ENCODE data around the gene CHAF1B. TPM values are rescaled to one million over a fixed set of nuclear protein-coding genes. Genes with fewer than 3 reads are reported as not detected.

Gene CHAF1B
- total RNA-seq, 2 donors from 2014 or later: 1.4 to 2.7 TPM

DNA sequence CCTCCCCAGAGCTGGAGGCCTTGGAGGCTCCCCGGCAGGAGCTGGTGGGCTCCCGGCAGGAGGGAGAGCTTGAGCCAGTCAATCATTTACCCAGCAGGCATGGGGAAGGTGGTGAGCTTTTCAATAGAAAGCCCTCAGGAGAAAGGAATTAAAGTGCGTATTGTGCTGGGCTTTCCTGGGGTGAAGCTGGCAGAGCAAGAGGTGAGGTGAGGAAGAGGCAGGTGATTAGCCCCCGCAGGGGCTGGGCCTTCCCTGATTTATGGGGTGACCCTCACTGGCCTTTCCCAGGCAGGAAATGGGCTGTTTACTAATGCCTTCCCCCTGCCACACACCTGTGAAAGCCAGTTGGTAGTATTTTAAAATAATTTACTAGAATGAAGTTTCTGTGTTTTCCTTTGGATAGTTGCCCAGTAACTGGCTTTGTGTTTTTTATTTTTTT is 68.9 kb downstream of the CHAF1B start:
- DNase-seq (no peak), ATAC-seq (no peak)
- intact Hi-C loops (cut with DNase I, micrococcal nuclease): no loop called here

DNA sequence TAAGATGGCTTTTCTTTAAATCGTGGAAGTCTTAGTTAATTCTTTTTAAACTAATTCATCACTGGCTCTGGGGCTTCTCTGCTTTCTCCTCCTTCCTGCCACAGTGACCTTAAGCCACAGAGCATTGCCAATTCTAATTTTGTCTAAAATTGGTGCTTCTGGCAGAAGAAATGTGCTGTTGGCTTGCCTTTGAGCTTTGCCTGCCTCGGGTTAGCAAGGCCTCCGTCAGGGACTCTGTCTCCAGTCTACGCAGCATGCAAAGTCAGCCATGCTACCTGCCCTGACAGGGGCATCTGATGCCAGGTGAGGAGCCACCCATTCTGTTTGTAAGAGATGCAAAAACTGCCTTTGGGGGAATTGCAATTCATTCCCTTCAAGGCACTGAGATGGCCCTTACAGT is 69.5 kb downstream of the CHAF1B start:
- ATAC-seq (no peak), DNase-seq (no peak)
- intact Hi-C loops (cut with DNase I, micrococcal nuclease): no loop called here

DNA sequence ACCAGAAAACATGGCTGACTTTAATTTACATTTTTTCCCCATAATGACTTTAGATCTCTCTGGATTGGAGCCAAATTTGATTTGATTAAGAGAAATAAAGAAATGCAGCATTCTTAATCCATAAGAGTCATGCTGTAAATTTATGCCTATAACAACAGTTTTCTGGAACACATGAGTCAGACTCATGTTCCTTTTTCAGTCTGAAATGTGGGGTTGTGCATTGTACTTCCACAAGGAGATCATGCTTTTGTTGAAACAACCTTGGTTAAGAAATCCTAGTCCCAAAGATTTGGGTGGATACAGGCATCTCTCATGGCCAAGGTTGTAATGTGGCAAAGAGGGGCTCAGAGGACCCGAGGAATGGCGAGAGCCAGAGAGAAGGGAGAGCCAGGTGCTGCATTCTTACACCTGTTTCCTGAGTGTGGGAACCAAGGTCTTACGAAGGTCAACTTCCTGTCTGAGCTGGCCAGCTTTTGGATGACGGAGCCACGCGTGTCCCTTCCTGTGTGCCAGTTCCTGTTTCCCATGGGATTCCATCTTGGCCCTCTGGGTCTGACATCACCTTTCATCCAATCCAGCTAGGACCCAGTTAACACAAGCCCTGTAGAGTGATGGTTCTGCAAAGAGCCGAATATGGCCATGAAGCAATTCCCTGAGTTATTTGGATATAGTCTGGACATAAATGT is 71.7 kb downstream of the CHAF1B start:
- no peak for DNase-seq

DNA sequence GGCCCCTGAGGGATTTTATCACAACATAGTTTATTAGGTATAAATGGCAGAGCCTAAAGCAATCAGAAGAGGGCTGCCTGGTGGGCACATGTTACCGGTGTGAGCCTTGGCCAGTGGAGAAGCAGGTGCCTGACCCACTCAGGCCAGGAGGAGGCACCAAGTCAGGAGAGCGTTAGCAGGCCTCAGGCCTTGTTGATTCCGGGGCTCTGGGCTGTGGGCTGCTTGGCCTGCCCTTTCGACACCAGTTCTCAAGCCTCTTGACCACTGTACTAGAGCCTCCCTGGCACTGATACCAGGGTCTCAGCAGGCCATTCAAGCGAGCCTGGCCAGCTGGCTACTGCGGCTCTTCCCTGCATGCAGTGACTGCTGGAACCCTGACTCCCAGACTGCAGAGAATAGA is 73.9 kb downstream of the CHAF1B start:
- intact Hi-C loops (cut with DNase I, micrococcal nuclease): no loop called here
- DNase-seq (no peak), ATAC-seq (no peak)

More for the DNA sequence above, 71.7 kb downstream of the CHAF1B start:
- no peak for ATAC-seq
- intact Hi-C loops (cut with DNase I, micrococcal nuclease): no loop called here

DNA sequence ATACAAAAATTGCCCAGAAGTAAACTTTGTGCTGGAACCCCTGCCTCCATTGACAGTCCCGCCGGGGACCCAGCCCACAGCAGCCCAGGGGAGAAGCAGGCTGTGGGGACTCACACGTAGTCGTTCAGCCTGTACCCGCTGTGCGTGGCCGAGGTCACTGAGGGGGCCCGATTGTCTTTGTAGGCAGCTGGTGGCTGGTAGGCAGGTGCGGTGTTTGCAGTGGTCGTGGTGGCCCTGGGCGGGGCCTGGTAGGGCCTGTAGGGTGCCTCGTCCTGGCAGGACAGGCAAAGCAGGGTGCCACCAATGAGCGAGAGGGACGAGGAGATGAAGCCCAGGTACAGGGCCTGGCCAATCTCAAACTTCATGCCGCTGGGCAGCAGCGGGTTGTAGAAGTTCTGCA is 75.7 kb downstream of the CHAF1B start:
- DNase-seq (no peak), ATAC-seq (no peak)
- intact Hi-C loops (cut with DNase I, micrococcal nuclease): no loop called here

DNA sequence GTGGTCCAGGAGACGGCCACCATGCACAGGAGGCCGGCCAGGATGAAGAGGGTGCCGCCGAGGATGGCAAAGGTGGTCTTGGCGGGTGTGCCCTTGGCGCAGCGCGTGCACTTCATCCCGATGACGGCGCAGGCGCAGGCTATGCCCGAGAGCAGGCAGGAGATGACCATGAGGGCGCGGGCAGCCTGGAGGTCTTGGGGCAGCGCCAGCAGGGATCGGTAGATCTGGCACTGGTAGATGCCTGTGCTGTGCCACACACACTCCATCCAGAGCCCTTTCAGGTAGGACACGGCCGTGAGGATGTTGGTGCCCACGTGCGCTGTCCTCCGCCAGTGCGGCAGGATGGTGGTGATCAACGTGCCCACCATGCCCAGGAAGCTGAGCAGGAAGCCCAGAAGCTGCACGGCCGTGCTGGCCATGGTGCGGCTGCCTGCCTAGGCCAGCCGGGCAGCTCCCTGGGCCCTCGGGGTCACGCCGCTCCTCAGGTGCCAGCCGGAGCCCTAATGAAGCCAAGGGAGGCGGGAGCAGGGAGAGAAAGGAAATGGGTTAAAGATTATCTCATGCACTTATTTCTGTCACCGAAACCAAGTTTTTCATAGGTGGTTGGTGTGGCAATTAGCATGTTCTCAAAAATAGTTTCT is 76.2 kb downstream of the CHAF1B start:
- ATAC-seq (peak; percentile 64), DNase-seq (peak in 1 of 2 donors; percentile 14)

DNA sequence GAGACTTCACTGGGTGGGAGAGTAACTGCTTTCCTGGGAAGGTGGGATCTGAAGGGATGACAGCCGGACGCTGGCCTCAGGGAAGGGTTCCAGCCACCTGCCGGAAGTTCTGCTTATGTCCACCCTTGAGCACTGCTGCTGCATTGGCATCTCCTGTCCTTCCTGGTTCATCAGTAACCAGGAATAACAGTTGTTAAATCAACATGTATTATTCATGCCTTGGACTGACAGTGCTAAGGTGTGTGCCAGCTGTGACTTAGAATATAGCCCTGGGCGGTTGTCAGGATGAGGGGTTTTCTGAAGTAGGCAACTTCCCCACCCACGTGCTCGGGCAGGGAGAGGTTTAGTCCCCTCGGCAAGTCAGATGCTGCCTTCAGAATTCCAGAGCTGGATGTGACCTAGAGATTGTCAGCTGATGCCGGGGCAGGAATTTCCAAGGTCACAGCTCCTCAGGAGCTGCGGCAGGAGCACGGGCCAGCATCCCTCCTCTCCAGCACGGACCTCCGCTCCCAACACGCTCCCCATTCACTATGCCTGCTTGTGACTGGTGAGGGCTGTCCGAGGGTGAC is 76.8 kb downstream of the CHAF1B start:
- ATAC-seq: peak; percentile 96
- intact Hi-C loops (cut with DNase I, micrococcal nuclease): no loop called here
- peak; percentile 34 to 51 for DNase-seq

More for the DNA sequence above, 76.2 kb downstream of the CHAF1B start:
- intact Hi-C loops (cut with DNase I, micrococcal nuclease): no loop called here

DNA sequence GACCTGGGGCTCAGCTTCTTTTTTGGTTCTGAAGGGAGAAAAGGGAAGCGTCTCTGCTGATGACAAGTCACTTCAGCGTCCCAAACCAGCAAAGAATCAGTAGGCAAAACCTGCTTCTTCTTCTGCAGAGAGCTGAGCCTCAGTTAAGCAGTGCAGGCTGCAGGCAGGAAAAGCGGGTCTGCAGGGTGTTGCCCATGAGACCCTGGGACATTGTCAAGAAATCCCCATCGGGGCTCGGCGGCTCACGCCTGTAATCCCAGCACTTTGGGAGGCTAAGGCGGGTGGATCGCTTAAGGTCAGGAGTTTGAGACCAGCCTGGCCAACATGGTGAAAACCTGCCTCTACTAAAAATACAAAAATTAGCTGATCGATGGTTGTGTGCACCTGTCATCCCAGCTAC is 78.0 kb downstream of the CHAF1B start:
- intact Hi-C loops (cut with DNase I, micrococcal nuclease): no loop called here
- DNase-seq (no peak), ATAC-seq (no peak)

DNA sequence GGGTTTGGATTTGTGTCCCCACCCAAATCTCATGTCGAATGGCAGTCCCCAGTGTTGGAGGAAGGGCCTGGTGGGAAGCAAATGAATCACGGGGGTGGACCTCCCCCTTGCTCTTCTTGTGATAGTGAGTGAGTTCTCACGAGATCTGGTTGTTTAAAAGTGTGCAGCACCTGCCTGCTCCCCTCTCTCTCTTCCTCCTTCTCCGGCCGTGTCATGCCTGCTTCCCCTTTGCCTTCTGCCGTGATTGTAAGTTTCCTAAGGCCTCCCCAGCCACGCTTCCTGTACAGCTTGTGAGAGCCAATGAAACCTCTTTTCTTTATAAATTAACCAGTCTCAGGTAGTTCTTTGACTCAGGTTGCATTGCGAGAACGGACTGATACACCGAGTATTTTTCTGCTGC is 78.8 kb downstream of the CHAF1B start:
- no peak for ATAC-seq
- DNase-seq: no peak
- intact Hi-C loops (cut with DNase I, micrococcal nuclease): no loop called here

DNA sequence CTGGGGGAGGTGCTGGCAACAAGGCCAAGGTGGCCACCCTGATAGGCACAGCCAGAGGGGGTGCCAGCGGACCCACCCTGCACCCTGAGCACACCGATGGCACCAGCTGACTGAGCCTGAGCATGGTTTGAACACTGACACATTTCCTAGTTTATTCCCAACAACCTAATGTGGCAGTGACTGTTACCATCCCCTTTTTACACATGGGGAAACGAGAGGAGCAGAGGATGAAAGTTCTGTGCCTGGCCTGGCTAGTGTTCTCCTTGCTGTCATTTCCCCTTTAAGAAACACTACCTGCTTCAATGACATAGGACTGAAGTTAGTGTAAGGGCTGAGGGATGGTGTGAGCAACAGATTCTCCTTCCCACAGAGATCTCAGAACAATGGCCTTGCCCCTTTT is 79.4 kb downstream of the CHAF1B start:
- ATAC-seq (no peak), DNase-seq (no peak)
- intact Hi-C loops (cut with DNase I, micrococcal nuclease): no loop called here

DNA sequence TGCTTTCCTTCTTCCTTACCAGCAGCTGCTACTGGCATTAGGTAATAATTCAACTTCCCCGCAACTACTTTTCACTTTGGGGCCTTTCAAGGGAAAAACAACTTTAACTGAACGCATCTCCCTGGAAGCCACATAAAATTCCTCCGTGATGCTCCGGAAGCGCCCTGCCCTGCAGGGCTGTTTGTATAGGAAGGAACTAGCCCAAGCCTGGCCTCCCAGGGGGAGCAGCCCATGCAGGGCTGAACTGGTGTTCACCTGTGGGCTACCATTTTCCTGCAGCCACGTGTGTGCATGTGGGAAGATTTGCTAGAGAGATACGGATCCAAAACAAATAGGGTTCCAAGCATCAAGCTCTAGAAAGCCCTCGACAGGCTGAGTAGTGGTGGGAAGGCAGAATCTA is 80.3 kb downstream of the CHAF1B start:
- no peak for DNase-seq
- ATAC-seq: no peak
- intact Hi-C loops (cut with DNase I, micrococcal nuclease): no loop called here

DNA sequence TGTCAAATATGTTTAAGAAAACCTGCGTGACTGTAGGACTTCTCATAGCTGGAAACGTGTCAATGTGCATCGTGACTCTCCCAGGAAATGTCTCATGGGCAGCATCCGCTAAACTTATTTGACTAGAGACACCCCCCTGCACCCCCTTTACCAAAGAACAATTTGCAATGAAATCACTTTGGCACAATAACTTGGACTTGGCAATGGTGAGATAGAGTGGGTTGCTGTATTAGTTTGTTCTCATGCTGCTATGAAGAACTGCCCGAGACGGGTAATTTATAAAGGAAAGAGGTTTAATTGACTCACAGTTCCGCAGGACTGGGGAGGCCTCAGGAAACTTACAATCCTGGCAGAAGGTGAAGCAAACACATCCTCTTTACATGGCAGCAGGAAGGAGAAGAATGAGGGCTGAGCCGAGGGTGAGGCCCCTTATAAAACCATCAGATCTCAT is 80.9 kb downstream of the CHAF1B start:
- intact Hi-C loops (cut with DNase I, micrococcal nuclease): no loop called here
- no peak for DNase-seq
- ATAC-seq: no peak

Other genes starting within 250 kb of the CHAF1B start
- gene DOP1B, start 228.6 kb upstream of the CHAF1B start, total RNA-seq: 10 to 100 TPM; 68.8 to 89.7 TPM
- gene MORC3, start 65.2 kb upstream of the CHAF1B start, total RNA-seq: 10 to 100 TPM; 23.4 to 29.7 TPM
- gene CLDN14, start 94.7 kb downstream of the CHAF1B start, total RNA-seq: under 1 TPM; 0.20 to 0.37 TPM

Measured in left colon (tissue), 2 donors.